ENCODE results near the gene SMIM43.

DNA sequence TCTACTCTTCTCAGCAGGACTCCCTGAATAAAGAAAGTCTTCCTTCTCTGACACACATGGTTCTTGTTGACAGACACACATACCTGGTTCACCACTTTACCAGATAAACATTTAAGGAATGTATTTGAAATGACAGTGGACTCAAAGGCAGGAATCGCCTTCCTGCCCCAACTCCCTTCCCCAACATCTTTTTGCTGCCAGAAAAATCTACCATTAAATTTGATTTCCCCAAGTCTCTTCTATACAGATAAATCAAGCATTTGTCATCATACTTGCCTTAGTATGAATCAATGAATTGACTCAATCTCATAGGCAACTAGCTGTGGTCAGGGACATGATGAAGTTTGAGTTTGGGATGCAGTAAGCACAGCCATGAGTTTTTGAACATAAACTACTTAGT is 44.9 kb downstream of the SMIM43 start:
- TF ChIP-seq POLR2A (IDR thresholded peaks at IDR 0.05; ENCODE audit: low read length) (no peak), GATA1 (IDR thresholded peaks at IDR 0.05; ENCODE audit: low read depth, low read length) (no peak)

Measured in erythroblast (primary cell).